Measurements from ENCODE around the gene TCF3. TPM values are rescaled to one million over a fixed set of nuclear protein-coding genes. Genes with fewer than 3 reads are reported as not detected.

The TCF3 gene
- total RNA-seq, 1 experiment from 2014 or later, result 208 TPM

DNA sequence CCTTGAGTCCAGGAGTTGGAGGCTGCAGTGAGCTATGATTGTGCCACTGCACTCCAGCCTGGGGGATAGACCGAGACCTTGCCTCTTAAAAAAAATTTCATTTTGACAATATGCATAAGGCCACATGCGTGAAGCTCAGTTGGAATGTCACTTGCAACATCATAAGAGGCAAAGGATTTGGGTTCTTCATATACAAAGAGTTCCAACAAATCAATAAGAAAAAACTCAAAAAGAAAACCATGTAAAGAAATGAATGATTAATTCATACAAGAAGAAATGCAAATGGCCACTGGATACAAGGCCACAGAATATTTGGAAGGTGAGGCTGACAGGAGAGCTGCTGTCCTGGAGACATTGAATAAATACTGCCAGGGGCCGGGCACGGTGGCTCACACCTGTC is 9.6 kb upstream of the TCF3 start:
- Histone ChIP-seq H3K4me2 (ENCODE audit: low read length) (no peak overlapping the region), H3K9ac (ENCODE audit: low read length) (no peak overlapping the region), H3K27ac (ENCODE audit: low read depth, low read length) (no peak overlapping the region), H3K9me3 (ENCODE audit: control insufficient read depth in 1 of 2, insufficient read depth in 1 of 2, low read depth in 1 of 2, low read length in 2 of 2) (no peaks in the 10 kb centered on the region), H3K79me2 (ENCODE audit: insufficient read depth, low read length) (no peaks in the 10 kb centered on the region), H3K9me2 (ENCODE audit: insufficient read depth) (no peaks in the 10 kb centered on the region), H3K4me3 (replicated peaks in 1 of 2; ENCODE audit: low read depth in 1 of 2, low read length in 2 of 2) (no peak overlapping the region), H2AFZ (ENCODE audit: low read depth, low read length, poor library complexity, severe bottlenecking) (no peak overlapping the region), H4K20me1 (ENCODE audit: insufficient read depth) (no peaks in the 10 kb centered on the region), H3K27me3 (ENCODE audit: insufficient read depth, low read length) (no peaks in the 10 kb centered on the region), H3K36me3 (ENCODE audit: control insufficient read depth in 1 of 2, insufficient read depth in 2 of 2, low read length in 2 of 2) (no peaks in the 10 kb centered on the region), H3K4me1 (ENCODE audit: control insufficient read depth in 1 of 2, insufficient read depth in 2 of 2, low read length in 2 of 2) (peaks cover 13 to 16% of the 10 kb centered on the region in 2 experiments; a peak in 3 of 4 replicates)
- ATAC-seq, result no peak
- no peak for DNase-seq (ENCODE audit: low read depth, low spot score)
- intact Hi-C loops (cut with micrococcal nuclease), result no loop called here
- no TSS peak for BruUV-seq (replicated peaks)
- TF ChIP-seq, protein P1, sequence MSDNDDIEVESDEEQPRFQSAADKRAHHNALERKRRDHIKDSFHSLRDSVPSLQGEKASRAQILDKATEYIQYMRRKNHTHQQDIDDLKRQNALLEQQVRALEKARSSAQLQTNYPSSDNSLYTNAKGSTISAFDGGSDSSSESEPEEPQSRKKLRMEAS (IDR thresholded peaks at IDR 0.05), result no peak
- TF ChIP-seq POLR2AphosphoS5 (IDR thresholded peaks at IDR 0.05; ENCODE audit: low read depth, low read length) (no peak), EZH2 (IDR thresholded peaks at IDR 0.05) (no peak), CEBPB (IDR thresholded peaks at IDR 0.05; ENCODE audit: low read depth) (no peak), JUND (IDR thresholded peaks at IDR 0.05) (no peak)
- POLR2A ChIA-PET, result no interaction called here
- CTCF ChIA-PET, result no interaction called here
- RAD21 ChIA-PET (ENCODE audit: low non-redundant PET in 1 of 2, low total read pairs in 2 of 2, uncharacterized antibody in 2 of 2, unreplicated experiment in 2 of 2), result no interaction called here

DNA sequence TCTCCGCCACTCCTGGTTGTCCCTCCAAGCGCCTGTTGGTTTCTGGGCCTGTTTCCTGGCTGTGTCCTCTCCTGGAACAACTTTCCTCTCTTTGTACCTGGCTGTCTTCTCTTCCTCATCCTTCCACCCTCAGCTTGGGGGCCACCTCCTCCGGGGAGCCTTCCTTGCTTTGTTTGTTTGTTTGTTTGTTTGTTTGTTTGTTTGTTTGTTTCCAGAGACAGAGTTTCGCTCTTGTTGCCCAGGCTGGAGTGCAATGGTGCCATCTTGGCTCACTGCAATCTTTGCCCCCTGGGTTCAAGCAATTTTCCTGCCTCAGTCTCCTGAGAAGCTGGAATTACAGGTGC is 6.6 kb upstream of the TCF3 start:
- H3K9me2 ChIP-seq (ENCODE audit: insufficient read depth), result no peaks in the 10 kb centered on the region
- POLR2A ChIA-PET, result no interaction called here
- no TSS peak for BruUV-seq (replicated peaks)
- no peak overlapping the region for H3K27ac ChIP-seq (ENCODE audit: low read depth, low read length)
- H3K4me3 ChIP-seq (replicated peaks in 1 of 2; ENCODE audit: low read depth in 1 of 2, low read length in 2 of 2), result no peak overlapping the region
- CTCF ChIA-PET, result no interaction called here
- no peak overlapping the region for H3K9ac ChIP-seq (ENCODE audit: low read length)
- peaks cover 15 to 30% of the 10 kb centered on the region in 2 experiments for H3K4me1 ChIP-seq (ENCODE audit: control insufficient read depth in 1 of 2, insufficient read depth in 2 of 2, low read length in 2 of 2)
- H2AFZ ChIP-seq (ENCODE audit: low read depth, low read length, poor library complexity, severe bottlenecking), result no peak overlapping the region
- H3K9me3 ChIP-seq (ENCODE audit: control insufficient read depth in 1 of 2, insufficient read depth in 1 of 2, low read depth in 1 of 2, low read length in 2 of 2), result no peaks in the 10 kb centered on the region
- H3K36me3 ChIP-seq (ENCODE audit: control insufficient read depth in 1 of 2, insufficient read depth in 2 of 2, low read length in 2 of 2), result no peaks in the 10 kb centered on the region
- intact Hi-C loops (cut with micrococcal nuclease), result no loop called here
- ATAC-seq, result no peak
- no peak overlapping the region for H3K4me2 ChIP-seq (ENCODE audit: low read length)
- RAD21 ChIA-PET (ENCODE audit: low non-redundant PET in 1 of 2, low total read pairs in 2 of 2, uncharacterized antibody in 2 of 2, unreplicated experiment in 2 of 2), result no interaction called here
- no peaks in the 10 kb centered on the region for H4K20me1 ChIP-seq (ENCODE audit: insufficient read depth)
- no peaks in the 10 kb centered on the region for H3K79me2 ChIP-seq (ENCODE audit: insufficient read depth, low read length)
- no peaks in the 10 kb centered on the region for H3K27me3 ChIP-seq (ENCODE audit: insufficient read depth, low read length)
- DNase-seq (ENCODE audit: low read depth, low spot score), result no peak
- TF ChIP-seq YY1 (IDR thresholded peaks at IDR 0.05; ENCODE audit: extremely low read depth, insufficient replicate concordance, low read depth, low read length), result no peak
- no peak for TF ChIP-seq POLR2AphosphoS5 (IDR thresholded peaks at IDR 0.05; ENCODE audit: low read depth, low read length)

Data from HCT116 (cell line).